HEK293 (cell line): ENCODE results near the gene KLHDC7B.

ENCODE experiments used
- ELK4 ChIP-seq: IDR thresholded peaks from 2 replicates; pipeline ENCODE4 v1.6.1; 2011; ENCODE audit warnings: mild to moderate bottlenecking, low read depth, low read length, borderline replicate concordance
- KLF10 ChIP-seq: fragments of 450-650 bp; IDR thresholded peaks from 2 replicates; pipeline ENCODE4 v1.5.1; 2018; ENCODE audit warnings: missing biosample characterization, mild to moderate bottlenecking, missing genetic modification characterization

GRCh38 chr22:50577987-50578775 is 32.5 kb downstream of the KLHDC7B start, which contains the start of gene CPT1B:
- TF ChIP-seq KLF10 (no peak), ELK4 (no peak)
